Ascending aorta (tissue), 2 donors: ENCODE measurements around the gene AADAT. TPM values are rescaled to one million over a fixed set of nuclear protein-coding genes. Genes with fewer than 3 reads are reported as not detected.

Experiments used
- DNase-seq, 2 donors: peaks; one replicate each; pipeline ENCODE4 v3.0.0-alpha.2; 2019; ENCODE audit warnings: low spot score in 2 of 2
- H3K27ac ChIP-seq, 2 donors: fragments of 200-600 bp; sonication (generic); one replicate each; pipeline ENCODE4 v1.5.1; 2016 to 2017; ENCODE audit warnings: mild to moderate bottlenecking in 1 of 2
- H3K27me3 ChIP-seq: fragments of 200-600 bp; sonication (generic); one replicate; pipeline ENCODE4 v1.5.1; 2017
- H3K36me3 ChIP-seq, 2 donors: fragments of 200-600 bp; sonication (generic); one replicate each; pipeline ENCODE4 v1.5.1; 2016
- H3K4me1 ChIP-seq, 2 donors: fragments of 200-600 bp; sonication (generic); one replicate each; pipeline ENCODE4 v1.5.1; 2016 to 2017; ENCODE audit warnings: mild to moderate bottlenecking in 1 of 2
- H3K4me3 ChIP-seq, 2 donors: fragments of 200-600 bp; sonication (generic); one replicate each; pipeline ENCODE4 v1.5.1; 2016 to 2017; ENCODE audit warnings: mild to moderate bottlenecking in 1 of 2
- H3K9me3 ChIP-seq, 2 donors: fragments of 200-600 bp; sonication (generic); one replicate each; pipeline ENCODE4 v1.5.1; 2016
- intact Hi-C: fragments of 100-400 bp; cut with DNase I; formaldehyde crosslinking; loops from one replicate; pipeline ENCODE4 v1.15.1; 2023
- total RNA-seq: library from RNA; depleted of rRNA; stranded (reverse); fragments of >200 nt; gene quantifications from one replicate; pipeline ENCODE4 v1.1.0, GENCODE V29; 2016
- TF ChIP-seq, protein P1 (sequence below), 3 experiments: fragments of 200-600 bp in 2 of 3; fragments of 450-650 bp in 1 of 3; sonication (generic) in 2 of 3; IDR thresholded peaks; one replicate each; pipeline ENCODE4 v1.5.1; 2016 to 2019; ENCODE audit warnings: antibody characterized with exemption in 3 of 3, mild to moderate bottlenecking in 1 of 3, moderate library complexity in 1 of 3

AADAT gene
- total RNA-seq, 1 donor from 2014 or later: 19.7 TPM

DNA sequence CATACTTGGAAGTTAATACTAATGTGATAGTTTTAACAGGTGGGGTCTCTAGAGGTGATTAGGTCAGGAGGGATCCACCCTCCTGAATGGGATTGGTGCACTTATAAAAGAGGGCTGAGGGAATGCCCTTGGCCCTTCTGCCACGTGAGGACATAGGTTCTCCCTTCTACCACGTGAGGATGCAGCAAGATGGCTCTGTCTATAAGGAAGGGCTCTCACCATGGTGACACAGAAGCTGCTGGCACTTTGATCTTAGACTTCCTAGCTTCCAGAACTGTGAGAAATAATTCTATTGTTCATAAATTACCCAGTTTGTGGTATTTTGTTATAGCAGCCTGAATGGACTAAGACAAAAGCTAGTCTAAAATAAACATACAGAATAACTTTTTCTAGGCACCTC, 1.0 kb downstream of the AADAT start:
- Histone ChIP-seq H3K4me3 (peak overlapping the region; percentile 69 to 71), H3K36me3 (peaks cover 0 to 11% of the 10 kb centered on the region in 2 donors), H3K27ac (no peak overlapping the region), H3K4me1 (peaks cover 0 to 4% of the 10 kb centered on the region in 2 donors), H3K9me3 (no peaks in the 10 kb centered on the region), H3K27me3 (no peaks in the 10 kb centered on the region)
- intact Hi-C loops: no loop called here
- TF ChIP-seq, protein P1, sequence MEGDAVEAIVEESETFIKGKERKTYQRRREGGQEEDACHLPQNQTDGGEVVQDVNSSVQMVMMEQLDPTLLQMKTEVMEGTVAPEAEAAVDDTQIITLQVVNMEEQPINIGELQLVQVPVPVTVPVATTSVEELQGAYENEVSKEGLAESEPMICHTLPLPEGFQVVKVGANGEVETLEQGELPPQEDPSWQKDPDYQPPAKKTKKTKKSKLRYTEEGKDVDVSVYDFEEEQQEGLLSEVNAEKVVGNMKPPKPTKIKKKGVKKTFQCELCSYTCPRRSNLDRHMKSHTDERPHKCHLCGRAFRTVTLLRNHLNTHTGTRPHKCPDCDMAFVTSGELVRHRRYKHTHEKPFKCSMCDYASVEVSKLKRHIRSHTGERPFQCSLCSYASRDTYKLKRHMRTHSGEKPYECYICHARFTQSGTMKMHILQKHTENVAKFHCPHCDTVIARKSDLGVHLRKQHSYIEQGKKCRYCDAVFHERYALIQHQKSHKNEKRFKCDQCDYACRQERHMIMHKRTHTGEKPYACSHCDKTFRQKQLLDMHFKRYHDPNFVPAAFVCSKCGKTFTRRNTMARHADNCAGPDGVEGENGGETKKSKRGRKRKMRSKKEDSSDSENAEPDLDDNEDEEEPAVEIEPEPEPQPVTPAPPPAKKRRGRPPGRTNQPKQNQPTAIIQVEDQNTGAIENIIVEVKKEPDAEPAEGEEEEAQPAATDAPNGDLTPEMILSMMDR (IDR thresholded peaks at IDR 0.05): no peak
- DNase-seq: no peak

DNA sequence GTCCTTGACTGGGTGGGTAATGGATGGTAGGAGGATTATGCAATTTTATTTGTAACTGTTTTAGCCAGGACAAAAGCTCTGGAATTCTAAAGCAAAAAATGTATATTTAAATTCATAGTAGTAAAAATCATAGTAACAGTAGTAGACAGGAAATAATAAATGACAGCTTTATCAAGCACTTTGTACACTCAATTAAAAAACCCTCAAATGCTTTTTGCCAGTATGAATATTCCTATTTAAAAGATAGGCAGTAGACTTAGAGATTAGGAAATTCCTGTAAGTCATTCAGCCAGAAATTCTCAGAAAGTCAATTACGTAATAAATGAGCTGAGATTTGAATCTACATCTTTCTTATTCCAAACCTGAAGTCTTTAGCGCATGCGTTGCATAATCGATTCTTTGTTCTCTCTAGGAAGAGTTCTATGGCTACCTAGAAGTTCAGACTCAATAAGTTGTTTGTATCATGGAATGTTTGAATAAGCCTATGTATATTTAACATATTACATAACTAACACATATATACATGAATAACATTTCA, 2.5 kb downstream of the AADAT start:
- TF ChIP-seq, protein P1 (IDR thresholded peaks at IDR 0.05): no peak
- peaks cover 0 to 20% of the 10 kb centered on the region in 2 donors for H3K36me3 ChIP-seq
- DNase-seq: no peak
- H3K27me3 ChIP-seq: no peaks in the 10 kb centered on the region
- intact Hi-C loops: no loop called here
- H3K4me1 ChIP-seq: peaks cover 0 to 4% of the 10 kb centered on the region in 2 donors
- no peak overlapping the region for H3K27ac ChIP-seq
- H3K4me3 ChIP-seq: no peak overlapping the region
- H3K9me3 ChIP-seq: no peaks in the 10 kb centered on the region

DNA sequence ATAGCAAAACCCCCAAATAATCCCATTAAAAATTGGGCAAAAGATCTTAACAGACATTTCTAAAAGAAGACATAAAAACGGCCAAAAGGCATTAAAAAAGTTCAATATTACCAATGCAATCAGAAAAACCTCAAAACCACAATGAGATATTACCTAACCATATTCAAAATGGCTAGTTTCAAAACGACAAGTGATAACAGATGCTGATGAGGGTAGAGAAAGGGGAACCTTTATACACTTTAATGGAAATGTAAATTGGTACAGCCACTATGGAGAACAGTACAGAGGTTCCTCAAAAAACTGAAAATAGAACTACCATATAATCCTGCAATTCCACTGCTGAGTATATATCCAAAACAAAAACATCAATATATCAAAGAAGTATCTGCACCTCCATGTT, 6.2 kb downstream of the AADAT start:
- Histone ChIP-seq H3K4me3 (no peak overlapping the region), H3K27ac (no peak overlapping the region), H3K36me3 (peaks cover 3 to 37% of the 10 kb centered on the region in 2 donors), H3K27me3 (no peaks in the 10 kb centered on the region), H3K9me3 (no peaks in the 10 kb centered on the region), H3K4me1 (peaks cover 0 to under 1% of the 10 kb centered on the region in 2 donors)
- DNase-seq: no peak
- intact Hi-C loops: no loop called here
- TF ChIP-seq, protein P1 (IDR thresholded peaks at IDR 0.05): no peak

DNA sequence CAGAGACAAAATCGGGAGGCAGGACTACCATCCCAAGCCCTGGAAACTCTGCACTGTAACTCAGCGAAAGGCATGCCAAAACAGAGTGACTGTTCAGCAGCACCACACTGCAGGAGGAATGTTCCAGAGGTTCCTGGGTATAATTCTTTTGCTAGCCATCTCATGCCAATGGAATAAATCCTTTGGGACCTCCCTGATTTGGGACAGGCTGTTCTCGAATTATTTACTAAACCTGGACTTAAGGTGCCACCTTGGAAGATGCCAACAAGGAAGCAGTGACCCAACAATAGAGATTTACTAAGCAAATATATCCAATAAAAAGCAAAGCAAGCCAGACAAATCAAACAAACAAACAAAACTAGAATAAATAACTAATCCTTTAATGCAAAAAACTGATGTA, 9.3 kb downstream of the AADAT start:
- Histone ChIP-seq H3K4me1 (no peaks in the 10 kb centered on the region), H3K9me3 (no peaks in the 10 kb centered on the region), H3K27ac (no peak overlapping the region), H3K4me3 (no peak overlapping the region), H3K27me3 (no peaks in the 10 kb centered on the region), H3K36me3 (peaks cover 3 to 32% of the 10 kb centered on the region in 2 donors)
- no peak for DNase-seq
- TF ChIP-seq, protein P1 (IDR thresholded peaks at IDR 0.05): no peak
- intact Hi-C loops: no loop called here

DNA sequence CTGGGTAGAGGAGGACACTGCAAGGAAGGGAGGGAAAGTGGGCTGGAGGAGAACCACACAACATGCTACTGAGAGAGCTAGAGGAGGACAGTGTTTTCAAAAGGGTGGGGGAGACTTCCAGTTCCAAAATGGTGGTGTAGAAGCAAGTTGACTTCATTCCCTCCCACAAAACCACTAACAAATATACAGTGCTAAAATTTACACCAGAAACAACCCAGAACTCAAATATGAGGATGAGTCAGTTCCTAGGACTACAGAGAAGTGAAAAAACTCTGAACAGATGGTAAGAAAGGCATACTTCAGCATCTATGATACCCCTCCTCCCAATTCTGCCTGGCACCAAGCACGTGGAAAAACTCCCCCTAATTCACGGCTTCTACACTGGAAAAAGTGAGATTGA, 9.8 kb downstream of the AADAT start:
- no peak for DNase-seq
- Histone ChIP-seq H3K9me3 (no peaks in the 10 kb centered on the region), H3K27me3 (no peaks in the 10 kb centered on the region), H3K27ac (no peak overlapping the region), H3K4me1 (no peaks in the 10 kb centered on the region), H3K36me3 (peaks cover 3 to 31% of the 10 kb centered on the region in 2 donors), H3K4me3 (no peak overlapping the region)
- TF ChIP-seq, protein P1 (IDR thresholded peaks at IDR 0.05): no peak
- intact Hi-C loops: no loop called here

DNA sequence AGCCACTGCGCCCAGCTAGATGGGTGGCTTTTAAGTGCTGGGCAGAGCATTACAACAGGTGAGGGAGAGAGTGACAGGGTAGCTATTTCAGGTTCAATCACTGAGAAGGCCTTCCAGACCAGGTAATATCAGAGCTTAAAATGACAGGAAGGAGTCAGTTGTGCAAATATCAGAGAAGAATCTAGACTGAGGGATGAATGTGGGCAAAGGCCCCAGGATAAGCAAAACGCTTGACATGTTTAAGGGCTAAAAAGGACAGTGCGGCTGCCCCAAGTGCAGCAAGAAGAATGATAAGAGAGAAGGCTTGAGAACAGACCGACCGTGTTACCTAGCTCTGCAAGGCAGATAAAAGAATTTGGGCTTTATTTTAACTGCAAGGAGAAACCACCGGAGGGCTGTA, 18.6 kb downstream of the AADAT start:
- no peaks in the 10 kb centered on the region for H3K9me3 ChIP-seq
- intact Hi-C loops: no loop called here
- H3K36me3 ChIP-seq: peaks cover 0 to 29% of the 10 kb centered on the region in 2 donors
- no peak overlapping the region for H3K27ac ChIP-seq
- TF ChIP-seq, protein P1 (IDR thresholded peaks at IDR 0.05): no peak
- H3K27me3 ChIP-seq: no peaks in the 10 kb centered on the region
- H3K4me1 ChIP-seq: no peaks in the 10 kb centered on the region
- H3K4me3 ChIP-seq: no peak overlapping the region
- no peak for DNase-seq
